ENCODE measurements around the gene AP4M1. TPM values are rescaled to one million over a fixed set of nuclear protein-coding genes. Genes with fewer than 3 reads are reported as not detected.

The AP4M1 gene
- total and polyA plus RNA-seq, 10 of the 15 experiments (the other 5 are each of a cell fraction or from before 2014, with no cell fraction given): 0.77 to 16.1 (median 13.0) TPM

DNA sequence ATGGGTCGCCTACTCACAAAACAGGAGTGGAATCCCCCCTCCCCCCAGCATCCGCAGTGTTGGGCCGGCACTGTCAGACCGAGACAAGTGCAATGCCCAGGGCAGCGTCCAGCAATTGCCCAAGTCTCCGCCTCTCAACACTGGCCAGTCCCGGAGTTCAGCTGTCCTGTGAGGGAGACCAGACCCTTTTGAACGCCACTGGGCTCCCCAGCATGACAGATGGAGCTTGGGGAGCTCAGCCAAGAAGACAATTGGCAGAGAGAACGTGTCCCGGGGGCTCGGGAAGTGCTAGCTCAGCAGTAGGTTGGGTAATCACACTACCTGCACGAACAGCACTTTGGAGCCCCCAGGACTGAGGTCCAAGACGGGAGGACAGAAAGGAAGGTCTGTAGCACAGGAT lies 7.9 kb upstream of the AP4M1 start:
- no peak for FAIRE-seq
- 80% methylated on average over 13 of the region's 13 CpGs for WGBS (ENCODE audit: insufficient coverage, insufficient replicate concordance, low lambda C conversion rate, missing lambda C conversion rate)
- Histone ChIP-seq H4K20me1 (ENCODE audit: control insufficient read depth, insufficient read depth) (peaks cover 3% of the 10 kb centered on the region; the same call in 1 of the 2 replicates), H3K4me3 (no peak overlapping the region), H3K27me3 (replicated peaks in 1 of 2; ENCODE audit: control insufficient read depth in 2 of 2, insufficient read depth in 2 of 2, low read length in 1 of 2) (no peaks in the 10 kb centered on the region), H3K79me2 (ENCODE audit: control insufficient read depth, insufficient read depth, low read length) (peaks cover 9% of the 10 kb centered on the region), H3K9me3 (replicated peaks; ENCODE audit: control insufficient read depth, insufficient read depth, low read length) (no peaks in the 10 kb centered on the region), H3K4me1 (ENCODE audit: control insufficient read depth, insufficient read depth, low read length) (peaks cover 1% of the 10 kb centered on the region), H3K27ac (ENCODE audit: control insufficient read depth, insufficient read depth) (no peak overlapping the region), H3K9ac (ENCODE audit: control insufficient read depth, insufficient read depth, low read length) (no peak overlapping the region), H3K36me3 (ENCODE audit: control insufficient read depth in 2 of 2, insufficient read depth in 2 of 2, low read length in 1 of 2) (peaks cover 45 to 56% of the 10 kb centered on the region in 2 experiments), H2AFZ (ENCODE audit: control insufficient read depth, low read depth, low read length) (no peak overlapping the region), H3K4me2 (ENCODE audit: control insufficient read depth, insufficient read depth) (no peak overlapping the region)
- in situ Hi-C loops (cut with MboI): no loop called here
- intact Hi-C loops (cut with micrococcal nuclease; ENCODE audit: unreplicated experiment): no loop called here
- peak; percentile 26; the same call in 1 of the 2 replicates for TF ChIP-seq POLR2A (IDR thresholded peaks at IDR 0.05; ENCODE audit: low read depth, low read length)
- no peak for TF ChIP-seq MTA3 (IDR thresholded peaks at IDR 0.05; ENCODE audit: borderline replicate concordance, low read length)
- CTCF ChIA-PET: no interaction called here
- no peak for ATAC-seq
- RAD21 ChIA-PET (ENCODE audit: unreplicated experiment): no interaction called here
- no TSS peak for BruUV-seq (replicated peaks)
- DNase-seq (ENCODE audit: low read depth, low spot score): no peak
- POLR2A ChIA-PET: no interaction called here
- SMC1A ChIA-PET (ENCODE audit: uncharacterized antibody, unreplicated experiment): no interaction called here

DNA sequence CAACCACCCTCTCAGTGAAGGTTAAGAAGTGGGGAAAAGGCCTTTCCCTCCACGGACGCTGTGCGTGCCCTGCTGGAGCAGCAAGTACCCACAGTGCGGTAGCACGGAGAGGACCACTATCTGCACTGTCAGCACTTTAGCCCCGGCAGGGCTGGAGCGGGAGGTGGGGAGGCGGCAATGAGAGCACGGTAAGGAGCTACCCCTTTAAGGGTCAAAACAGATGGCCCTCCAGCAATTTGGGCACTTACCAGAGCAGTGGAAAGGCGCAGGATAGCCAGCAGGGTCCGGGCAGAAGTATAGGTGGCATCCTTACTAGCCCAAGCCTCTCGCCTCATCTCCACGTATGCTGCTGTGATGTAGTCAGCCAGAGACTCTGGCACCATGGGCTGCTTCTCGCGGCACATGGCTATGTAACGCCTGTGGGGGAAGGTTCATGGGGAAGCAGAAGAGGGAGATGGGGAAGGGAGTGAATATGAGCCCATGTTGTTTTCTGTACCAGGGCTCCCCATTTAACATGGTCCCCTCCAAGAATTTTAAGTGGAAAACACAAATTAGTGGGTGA lies 7.4 kb upstream of the AP4M1 start:
- H3K79me2 ChIP-seq (ENCODE audit: control insufficient read depth, insufficient read depth, low read length): peaks cover 10% of the 10 kb centered on the region
- in situ Hi-C loops (cut with MboI) (no loop called here), intact Hi-C loops (cut with micrococcal nuclease; ENCODE audit: unreplicated experiment) (no loop called here)
- DNase-seq (ENCODE audit: low read depth, low spot score) (no peak), FAIRE-seq (no peak), ATAC-seq (no peak)
- 89% methylated on average over 16 of the region's 16 CpGs for WGBS (ENCODE audit: insufficient coverage, insufficient replicate concordance, low lambda C conversion rate, missing lambda C conversion rate)
- H3K4me2 ChIP-seq (ENCODE audit: control insufficient read depth, insufficient read depth): no peak overlapping the region
- POLR2A ChIA-PET: no interaction called here
- BruUV-seq (replicated peaks): no TSS peak
- SMC1A ChIA-PET (ENCODE audit: uncharacterized antibody, unreplicated experiment): interaction anchor here (1.6 kb wide), 1 partner anchor 38 kb away, joined by 5 read pairs; no protein-coding TSS in a partner anchor
- CTCF ChIA-PET: no interaction called here
- peaks cover 3% of the 10 kb centered on the region for H3K4me1 ChIP-seq (ENCODE audit: control insufficient read depth, insufficient read depth, low read length)
- H3K27me3 ChIP-seq (replicated peaks in 1 of 2; ENCODE audit: control insufficient read depth in 2 of 2, insufficient read depth in 2 of 2, low read length in 1 of 2): no peaks in the 10 kb centered on the region
- H3K9me3 ChIP-seq (replicated peaks; ENCODE audit: control insufficient read depth, insufficient read depth, low read length): no peaks in the 10 kb centered on the region
- RAD21 ChIA-PET (ENCODE audit: unreplicated experiment): no interaction called here
- H2AFZ ChIP-seq (ENCODE audit: control insufficient read depth, low read depth, low read length): no peak overlapping the region
- H4K20me1 ChIP-seq (ENCODE audit: control insufficient read depth, insufficient read depth): peaks cover 3% of the 10 kb centered on the region; the same call in 1 of the 2 replicates
- H3K36me3 ChIP-seq (ENCODE audit: control insufficient read depth in 2 of 2, insufficient read depth in 2 of 2, low read length in 1 of 2): peaks cover 49 to 61% of the 10 kb centered on the region in 2 experiments
- H3K4me3 ChIP-seq: no peak overlapping the region
- H3K9ac ChIP-seq (ENCODE audit: control insufficient read depth, insufficient read depth, low read length): no peak overlapping the region
- TF ChIP-seq, protein P1, sequence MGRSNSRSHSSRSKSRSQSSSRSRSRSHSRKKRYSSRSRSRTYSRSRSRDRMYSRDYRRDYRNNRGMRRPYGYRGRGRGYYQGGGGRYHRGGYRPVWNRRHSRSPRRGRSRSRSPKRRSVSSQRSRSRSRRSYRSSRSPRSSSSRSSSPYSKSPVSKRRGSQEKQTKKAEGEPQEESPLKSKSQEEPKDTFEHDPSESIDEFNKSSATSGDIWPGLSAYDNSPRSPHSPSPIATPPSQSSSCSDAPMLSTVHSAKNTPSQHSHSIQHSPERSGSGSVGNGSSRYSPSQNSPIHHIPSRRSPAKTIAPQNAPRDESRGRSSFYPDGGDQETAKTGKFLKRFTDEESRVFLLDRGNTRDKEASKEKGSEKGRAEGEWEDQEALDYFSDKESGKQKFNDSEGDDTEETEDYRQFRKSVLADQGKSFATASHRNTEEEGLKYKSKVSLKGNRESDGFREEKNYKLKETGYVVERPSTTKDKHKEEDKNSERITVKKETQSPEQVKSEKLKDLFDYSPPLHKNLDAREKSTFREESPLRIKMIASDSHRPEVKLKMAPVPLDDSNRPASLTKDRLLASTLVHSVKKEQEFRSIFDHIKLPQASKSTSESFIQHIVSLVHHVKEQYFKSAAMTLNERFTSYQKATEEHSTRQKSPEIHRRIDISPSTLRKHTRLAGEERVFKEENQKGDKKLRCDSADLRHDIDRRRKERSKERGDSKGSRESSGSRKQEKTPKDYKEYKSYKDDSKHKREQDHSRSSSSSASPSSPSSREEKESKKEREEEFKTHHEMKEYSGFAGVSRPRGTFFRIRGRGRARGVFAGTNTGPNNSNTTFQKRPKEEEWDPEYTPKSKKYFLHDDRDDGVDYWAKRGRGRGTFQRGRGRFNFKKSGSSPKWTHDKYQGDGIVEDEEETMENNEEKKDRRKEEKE (IDR thresholded peaks at IDR 0.05): no peak
- TF ChIP-seq ATF7 (IDR thresholded peaks at IDR 0.05; ENCODE audit: low read depth): no peak
- peak; percentile 62 for TF ChIP-seq POLR2A (IDR thresholded peaks at IDR 0.05; ENCODE audit: low read depth, low read length)
- TF ChIP-seq POLR2AphosphoS5 (IDR thresholded peaks at IDR 0.05; ENCODE audit: low read length): peak; percentile 62; the same call in 1 of the 2 replicates
- no peak for TF ChIP-seq PAX5 (IDR thresholded peaks at IDR 0.05; ENCODE audit: borderline replicate concordance, low read depth, low read length)
- TF ChIP-seq STAT3 (IDR thresholded peaks at IDR 0.05; ENCODE audit: low read depth, low read length): no peak
- no peak overlapping the region for H3K27ac ChIP-seq (ENCODE audit: control insufficient read depth, insufficient read depth)
